Ramos (cell line): ENCODE measurements around the gene XRN2.
"Not testable (repeated sequence)": the region's sequence is repeated elsewhere in the genome, so short reads cannot be mapped to it uniquely, and the experiment has no call there.

Experiments
- in situ Hi-C: fragments of 300-500 bp; cut with MboI; formaldehyde crosslinking; loops from one replicate; pipeline ENCODE4 v1.14.3; 2022; ENCODE audit warnings: low sequenced_read_pairs; ENCODE audit not compliant: unreplicated experiment

Gene XRN2

DNA sequence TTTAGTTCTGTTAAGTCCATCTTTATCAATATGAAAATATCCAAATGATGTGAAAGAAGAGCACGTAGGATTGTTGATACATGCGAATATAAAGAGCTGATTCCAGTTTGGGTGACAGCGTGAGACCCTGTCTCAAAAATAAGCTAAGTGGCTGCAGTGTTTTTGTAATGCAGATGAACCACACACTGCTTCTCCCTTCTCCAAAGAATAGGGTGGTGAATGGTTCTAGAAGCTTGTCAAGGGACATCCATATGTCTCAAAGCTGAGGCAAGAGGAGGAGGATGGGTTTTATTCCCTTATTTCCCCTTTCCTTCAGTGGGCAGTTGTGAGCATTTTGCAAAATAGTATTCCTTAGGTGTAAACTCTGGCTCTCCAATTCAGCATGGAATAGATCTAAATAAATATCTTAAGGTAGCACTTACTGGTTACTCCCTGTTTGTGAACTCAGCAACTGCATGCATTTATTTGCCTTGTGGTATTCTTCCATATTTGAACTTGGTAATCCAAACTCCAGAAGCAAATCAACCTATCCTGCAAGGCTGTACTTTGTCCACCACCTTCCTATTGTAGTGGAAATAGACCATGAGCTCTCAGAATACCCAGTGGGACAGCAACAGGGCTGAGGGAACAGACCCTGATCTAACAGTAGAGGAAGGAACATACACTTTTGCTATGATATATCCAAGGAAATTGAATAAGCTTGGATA is 38.0 kb downstream of the XRN2 start:
- in situ Hi-C loops, result no loop called here

DNA sequence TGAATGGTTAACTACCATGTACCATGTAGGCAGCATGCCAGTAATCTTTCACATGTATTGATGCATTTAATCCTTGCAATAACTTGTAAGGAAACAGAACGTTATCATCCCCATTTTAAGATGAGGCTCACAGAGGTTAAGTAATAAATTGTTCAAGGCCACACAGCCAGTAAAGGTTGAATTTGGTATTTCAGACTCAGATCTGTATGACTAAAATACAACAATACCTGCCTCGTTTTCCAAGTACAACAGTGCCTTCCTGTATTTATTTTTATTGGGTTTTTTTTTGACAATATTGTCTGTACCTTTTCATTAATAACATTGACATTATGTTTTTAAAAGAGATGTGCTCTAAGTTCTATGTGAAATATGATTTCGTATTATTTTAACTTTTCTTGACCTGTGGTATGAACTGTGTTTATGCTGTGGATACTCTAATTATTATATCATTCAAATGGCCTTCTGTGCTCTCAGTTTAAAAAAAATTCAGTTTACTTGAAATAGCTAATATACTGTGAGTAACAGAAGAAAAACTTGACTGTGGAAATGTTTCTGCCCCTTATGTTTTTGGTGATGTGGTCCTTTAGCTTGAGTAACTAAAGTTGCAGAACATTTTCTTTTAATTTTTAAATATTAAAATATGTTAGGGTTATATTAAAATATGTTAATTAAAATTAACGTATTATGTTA is 39.7 kb downstream of the XRN2 start:
- in situ Hi-C loops, result no loop called here

DNA sequence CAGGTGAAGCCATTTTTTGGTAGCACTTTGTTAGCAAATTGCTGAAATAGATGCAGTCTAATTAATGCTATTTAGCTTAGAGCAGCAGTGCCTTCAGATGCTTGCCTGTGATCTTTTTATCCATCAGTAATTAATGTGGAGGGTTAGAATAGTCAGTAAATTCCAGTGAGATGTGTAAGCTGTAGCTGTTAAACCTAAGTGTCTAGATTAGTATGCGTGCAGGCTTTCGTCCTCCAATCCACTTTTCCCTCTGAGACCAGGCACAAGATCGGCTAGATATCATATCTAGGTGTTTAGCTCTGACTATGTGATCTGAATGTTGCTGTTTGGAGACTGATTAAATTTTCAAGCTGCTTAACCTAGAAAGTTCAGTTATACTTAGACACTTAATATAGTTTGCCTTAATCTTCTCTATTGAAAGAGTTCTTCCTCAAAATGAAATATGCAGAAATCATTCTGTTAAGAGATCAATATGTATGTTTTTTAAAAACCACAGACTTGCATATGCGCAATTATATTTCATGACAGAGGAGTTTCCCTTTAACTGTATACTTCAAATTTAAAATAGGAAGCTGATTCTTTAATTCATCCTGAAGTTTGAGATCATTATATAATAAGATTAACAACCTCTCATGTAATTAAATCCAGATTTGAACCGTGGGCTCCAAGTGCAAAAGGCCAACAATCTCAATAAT is 41.2 kb downstream of the XRN2 start:
- in situ Hi-C loops, result no loop called here

DNA sequence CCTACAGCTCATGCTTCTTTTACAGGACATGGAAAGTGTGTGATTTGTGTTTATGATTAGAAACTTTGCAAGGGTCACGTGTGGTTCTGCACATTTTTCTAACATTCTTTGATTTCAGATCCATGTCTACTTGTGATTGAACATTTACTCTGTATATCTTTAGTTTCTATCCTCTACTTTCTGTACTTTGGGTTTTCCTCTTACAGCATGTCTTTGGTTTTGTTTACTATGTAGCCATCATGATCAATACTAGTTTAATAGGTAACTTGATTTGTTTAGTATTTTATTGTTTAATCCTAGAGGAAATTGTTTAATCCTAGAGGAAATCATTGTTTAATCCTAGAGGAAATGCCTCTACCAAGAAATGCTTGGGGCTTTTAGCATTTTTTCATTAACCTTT is 41.8 kb downstream of the XRN2 start:
- in situ Hi-C loops, result no loop called here

DNA sequence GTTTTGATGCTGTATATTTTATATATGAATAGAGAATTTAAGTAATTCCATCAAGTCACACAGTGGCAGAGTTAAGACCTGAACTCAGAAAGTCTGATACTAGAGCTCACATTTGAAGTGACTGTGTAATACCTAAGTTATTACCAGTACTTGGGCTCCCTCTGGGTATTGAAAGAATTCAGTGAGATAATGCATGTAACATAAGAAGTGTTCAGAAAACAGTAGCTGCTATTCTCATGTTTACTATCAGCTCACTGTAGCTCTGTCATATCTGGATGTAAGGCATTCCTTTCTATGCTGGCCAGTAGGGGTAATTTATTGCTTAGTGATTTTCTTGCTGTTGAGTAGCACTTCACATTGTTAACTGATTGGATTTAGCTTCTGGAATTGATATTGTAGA is 49.6 kb downstream of the XRN2 start:
- in situ Hi-C loops, result no loop called here

DNA sequence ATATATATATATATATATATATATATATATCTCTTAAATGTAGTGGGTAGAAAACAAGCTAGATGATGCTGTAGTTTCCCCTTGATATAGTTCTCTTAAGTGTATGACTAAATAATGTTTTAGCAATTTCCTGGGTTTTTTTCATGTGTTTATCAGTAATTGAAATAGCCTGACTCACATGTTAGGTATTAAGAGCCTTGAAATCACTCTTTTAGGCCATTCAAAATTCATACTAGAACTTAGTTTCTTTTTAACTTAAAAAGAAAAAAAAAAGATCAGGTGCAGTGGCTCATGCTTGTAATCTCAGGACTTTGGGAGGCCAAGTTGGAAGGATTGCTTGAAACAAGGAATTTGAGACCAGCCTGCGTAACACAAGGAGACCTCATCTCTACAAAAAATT is 50.1 kb downstream of the XRN2 start:
- in situ Hi-C loops, result no loop called here

DNA sequence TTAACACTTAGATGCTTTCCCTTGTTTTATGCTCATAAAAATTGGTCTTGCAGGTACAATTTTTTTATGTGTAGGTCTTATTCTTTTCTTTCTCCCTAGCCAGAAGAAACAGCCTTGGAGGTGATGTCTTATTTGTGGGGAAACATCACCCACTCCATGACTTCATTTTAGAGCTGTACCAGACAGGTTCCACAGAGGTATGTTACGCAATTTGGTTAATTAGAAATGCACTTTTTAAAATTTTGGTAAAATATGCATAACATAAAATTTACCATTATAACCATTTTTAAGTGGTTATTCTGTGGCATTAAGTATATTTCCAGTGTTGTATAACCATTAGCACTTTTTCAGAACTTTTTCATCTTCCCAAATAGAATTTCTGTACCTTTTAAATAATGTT is 52.9 kb downstream of the XRN2 start:
- in situ Hi-C loops, result no loop called here

DNA sequence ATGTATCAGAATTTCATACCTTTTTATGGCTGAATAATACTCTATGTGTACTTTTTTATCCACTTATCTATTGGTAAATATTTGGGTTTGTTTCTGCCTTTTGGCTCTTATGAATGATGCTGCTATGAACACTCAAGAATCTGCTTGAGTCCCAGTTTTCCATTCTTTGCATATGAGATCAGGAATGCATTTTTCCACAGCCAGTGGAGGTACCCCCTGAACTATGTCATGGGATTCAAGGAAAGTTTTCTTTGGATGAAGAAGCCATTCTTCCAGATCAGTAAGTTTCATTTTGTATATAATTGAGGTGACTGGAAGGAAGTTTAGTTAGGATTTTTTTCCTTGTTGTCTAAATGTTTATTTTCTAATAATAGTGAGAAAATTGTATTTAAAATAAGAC is 53.3 kb downstream of the XRN2 start:
- in situ Hi-C loops, result no loop called here

DNA sequence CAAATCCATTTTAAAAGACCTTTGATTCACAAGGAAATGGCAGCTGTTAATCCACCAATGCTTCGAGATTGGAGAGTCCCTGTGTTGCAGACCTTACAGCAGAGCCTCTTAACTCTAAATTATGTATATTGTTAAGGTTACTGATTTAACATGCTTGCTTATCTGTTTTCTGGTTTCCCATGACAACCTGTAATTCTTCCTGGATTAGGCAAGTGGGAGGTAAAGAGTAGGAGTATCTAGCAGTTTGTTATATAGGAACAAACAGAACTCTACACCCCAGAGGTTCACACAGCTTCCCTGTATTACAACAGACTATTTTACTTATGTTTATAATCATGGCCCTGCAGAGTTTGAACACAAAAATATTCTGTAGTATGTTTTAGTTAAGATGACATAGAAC is 54.7 kb downstream of the XRN2 start:
- in situ Hi-C loops, result no loop called here

DNA sequence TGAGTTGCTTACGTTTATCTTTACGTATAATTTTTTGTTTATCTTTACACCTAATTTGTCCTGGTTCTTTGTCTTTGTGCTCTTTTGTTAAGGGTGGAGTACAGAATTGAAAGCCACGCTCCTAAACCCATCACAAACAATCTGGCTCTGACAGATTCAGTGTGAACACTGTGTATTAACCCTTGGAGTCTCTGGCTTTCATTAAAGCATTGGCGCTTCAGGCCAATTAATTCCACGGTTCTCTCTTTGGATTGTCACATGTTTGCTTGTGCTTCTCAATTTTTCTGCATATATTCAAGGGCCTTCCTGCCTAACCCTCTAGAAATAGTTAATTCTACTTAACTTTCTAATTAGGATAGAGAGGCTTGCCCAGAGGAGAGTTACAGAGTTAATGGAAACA is 55.6 kb downstream of the XRN2 start:
- in situ Hi-C loops, result no loop called here

DNA sequence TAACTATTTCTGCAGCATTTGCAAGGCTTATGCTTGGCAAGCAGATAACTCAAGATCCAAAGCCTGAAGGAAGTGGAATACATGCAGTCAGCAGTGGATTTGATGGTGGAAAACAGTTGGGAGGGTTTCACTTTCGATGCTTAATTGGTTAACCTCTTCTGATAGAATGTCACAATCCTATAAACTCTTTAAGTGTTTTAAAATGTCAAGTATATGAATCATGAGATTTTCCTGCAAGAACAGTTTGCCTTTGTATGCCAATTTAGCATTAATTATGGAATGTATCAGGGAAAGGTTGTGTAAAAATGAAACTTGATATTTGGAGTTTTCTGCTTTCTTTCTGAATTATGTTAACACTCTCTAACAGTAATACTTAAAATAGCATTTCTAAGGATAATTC is 57.6 kb downstream of the XRN2 start:
- in situ Hi-C loops, result no loop called here

DNA sequence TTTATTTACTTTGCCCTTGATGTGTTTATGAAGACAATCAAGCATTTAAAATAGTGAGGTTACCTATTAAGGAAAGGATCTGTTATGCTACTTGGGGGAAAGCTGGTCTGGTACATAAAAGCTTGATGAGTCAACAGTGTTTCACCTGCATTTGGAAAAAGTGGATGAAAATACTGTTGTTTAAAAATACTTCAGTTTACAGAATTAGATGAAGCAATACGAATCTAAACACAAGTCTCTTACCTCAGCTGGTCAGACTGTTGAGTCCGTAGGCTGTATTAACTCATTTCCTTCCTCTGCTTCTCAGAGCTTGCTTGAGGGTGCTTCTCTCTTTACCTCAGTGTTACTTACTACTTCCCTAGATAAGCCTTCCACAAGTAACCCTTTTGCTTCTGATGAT is 58.1 kb downstream of the XRN2 start:
- in situ Hi-C loops, result no loop called here

DNA sequence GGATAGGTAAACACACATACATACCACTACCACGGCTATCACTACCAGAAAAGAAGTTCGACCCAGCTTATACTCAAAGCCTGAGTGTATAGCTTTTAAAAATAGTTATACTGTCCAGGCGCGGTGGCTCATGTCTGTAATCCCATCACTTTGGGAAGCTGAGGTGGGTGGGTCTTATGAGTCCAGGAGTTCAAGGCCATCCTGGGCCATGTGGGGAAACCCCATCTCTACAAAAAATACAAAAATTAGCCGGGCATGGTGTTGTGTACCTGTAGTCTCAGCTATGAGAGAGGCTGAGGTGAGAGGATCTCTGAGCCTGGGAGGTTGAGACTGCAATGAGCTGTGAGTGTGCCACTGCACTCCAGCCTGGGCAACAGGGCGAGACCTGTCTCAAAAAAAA is 61.3 kb downstream of the XRN2 start:
- in situ Hi-C loops, result no loop called here

DNA sequence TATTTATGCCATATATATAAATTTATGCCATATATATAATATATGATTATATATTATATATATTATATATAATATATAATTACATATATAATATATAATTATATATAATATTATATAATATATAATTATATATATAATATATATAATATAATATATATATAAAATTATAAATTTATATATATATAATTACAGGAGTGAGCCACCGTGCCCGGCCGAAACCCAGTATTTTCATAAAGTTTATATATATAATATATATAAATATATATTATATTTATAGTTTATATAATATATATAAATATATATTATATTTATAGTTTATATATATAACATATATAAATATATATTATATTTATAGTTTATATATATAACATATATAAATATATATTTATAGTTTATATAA is 62.6 kb downstream of the XRN2 start:
- in situ Hi-C loops, result no loop called here

DNA sequence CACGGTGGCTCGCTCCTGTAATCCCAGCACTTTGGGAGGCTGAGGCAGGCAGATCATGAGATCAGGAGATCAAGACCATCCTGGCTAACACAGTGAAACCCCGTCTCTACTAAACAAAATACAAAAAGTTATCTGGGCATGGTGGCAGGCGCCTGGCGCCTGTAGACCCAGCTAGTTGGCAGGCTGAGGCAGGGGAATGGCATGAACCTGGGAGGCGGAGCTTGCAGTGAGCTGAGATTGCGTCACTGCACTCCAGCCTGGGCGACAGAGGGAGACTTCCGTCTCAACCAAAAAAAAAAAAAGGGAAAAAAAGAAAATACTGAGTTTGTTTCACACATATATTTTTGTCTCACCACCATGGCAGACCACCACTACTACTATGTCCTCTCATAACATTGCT is 63.1 kb downstream of the XRN2 start:
- in situ Hi-C loops, result not testable (repeated sequence)

DNA sequence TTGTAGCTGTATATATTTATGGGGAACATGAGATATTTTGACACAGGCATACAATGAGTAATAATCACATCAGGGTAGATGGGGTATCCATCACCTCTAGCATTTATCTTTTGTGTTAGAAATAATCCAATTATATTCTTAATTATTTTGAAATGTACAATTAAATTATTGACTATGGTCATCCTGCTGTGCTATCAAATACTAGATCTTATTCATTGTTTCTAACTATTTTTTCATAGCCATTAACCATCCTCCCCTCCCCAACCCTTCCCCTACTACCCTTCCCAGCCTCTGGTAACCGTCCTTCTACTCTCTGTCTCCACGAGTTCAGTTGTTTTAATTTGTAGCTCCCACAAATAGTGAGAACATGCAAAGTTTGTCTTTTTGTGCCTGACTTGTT is 65.7 kb downstream of the XRN2 start:
- in situ Hi-C loops, result no loop called here

DNA sequence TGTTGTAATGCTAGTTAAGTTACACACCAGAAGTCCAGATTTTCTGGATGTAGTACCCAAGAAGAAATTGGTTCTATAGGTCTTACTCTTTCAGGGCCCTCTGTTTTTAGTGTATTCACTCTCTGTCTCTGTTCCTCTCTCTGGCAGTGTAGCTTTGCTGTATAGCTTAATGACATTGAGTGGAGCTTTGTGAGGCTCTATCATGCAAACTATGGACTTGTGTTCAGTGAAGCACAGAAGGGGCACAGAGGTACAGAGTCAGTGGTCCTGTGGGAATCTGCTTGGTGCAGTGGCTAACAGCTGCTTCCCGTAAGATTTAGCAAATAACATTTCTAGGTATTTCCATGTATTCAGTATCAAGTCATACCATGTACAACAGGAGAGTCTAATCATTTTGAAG is 68.1 kb downstream of the XRN2 start:
- in situ Hi-C loops, result no loop called here

DNA sequence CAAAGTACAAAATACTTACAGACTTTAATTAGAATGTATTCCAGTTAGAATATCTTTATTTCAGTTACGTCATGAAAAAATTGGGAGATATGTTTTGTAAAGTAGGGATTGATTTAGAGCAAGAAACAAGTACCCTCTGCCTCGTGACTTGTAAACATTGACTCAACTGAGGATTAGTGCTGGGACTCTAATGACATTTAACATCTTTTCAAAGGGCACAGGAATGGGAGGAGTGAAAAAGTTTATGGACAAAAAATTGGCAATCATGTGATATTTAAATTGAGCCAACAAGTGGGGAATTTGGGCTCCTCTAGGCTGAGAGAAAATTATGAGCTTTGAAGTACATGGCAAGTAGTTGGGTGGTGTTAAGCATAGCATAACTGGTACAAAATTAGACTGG is 68.9 kb downstream of the XRN2 start:
- in situ Hi-C loops, result no loop called here

DNA sequence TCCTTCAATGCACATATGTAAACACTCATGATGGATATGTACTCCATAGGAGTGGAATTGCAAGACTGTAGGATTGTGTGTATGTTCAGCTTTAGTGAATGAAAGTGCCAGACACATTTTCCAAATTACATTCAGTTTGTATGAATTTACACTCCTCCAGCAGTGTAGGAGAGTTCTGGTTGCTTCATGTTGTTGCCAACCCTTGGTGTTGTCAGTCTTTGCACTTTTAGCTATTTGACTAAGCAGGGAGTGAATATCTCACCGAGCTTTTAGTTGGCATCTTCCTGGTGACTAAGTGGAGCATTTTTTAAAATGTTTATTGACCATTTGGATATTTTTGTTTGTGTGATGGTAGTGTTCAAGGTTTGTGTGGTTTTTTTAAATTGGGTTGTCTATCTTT is 70.3 kb downstream of the XRN2 start:
- in situ Hi-C loops, result no loop called here

DNA sequence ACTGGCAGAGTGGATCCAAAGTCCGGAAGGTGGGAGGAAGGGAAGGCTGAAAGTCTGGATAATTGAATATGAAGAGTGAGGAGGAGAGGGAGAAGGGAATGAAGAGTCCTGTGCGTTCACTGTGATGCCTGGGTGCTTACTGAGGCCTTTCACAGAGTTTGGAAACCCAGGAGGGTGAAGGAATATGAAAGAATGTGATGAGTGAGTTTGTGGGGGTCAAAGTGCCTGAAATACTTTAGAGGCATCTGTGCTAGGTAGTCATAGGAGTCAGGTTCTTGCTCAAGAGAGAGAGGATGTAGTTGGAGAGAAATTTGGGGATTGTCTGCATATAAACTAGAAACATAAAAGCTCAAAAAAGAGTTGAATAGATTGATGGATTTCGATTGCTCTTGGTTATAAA is 73.5 kb downstream of the XRN2 start:
- in situ Hi-C loops, result no loop called here

DNA sequence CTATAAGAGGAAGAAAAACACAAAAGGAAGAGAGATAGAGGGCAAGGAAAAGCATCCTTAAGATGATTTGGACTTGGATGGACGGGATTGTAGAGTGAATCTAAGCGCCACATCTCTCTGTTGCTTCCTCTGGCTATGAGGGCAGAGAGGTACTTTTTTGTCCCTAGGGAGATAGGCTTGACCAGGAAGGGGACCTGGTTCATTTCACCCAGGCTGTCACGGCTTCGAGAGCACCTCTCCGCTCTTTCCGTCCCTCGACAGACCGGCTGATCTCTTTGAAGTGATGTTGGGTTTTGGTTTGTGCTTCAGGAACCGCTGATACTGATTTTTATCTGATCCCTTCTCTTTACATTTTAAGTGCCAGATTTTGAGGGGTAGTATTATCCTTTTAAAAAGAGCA is 74.6 kb downstream of the XRN2 start:
- in situ Hi-C loops, result no loop called here

DNA sequence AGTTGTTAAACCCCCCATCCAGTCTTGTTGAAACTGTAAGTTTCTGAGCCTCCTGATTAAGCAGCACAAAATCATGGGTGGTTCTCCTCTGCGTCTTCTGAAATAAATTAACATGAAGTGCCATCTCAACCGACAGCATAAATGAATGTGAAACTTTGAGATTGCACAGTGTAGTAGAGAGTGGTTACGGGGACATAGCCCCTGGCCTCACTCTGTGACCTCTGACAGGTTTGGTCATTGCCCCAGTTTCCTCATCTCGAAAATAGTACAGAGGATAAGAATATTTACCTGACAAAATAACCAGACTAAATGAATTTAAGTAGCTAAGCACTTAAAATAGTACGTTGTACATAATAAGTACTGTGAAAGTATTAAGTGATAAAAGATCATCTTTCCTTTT is 75.1 kb downstream of the XRN2 start:
- in situ Hi-C loops, result no loop called here
